Peyer's patch (tissue), 4 donors: ENCODE measurements around the gene MGAT4C. TPM values are rescaled to one million over a fixed set of nuclear protein-coding genes. Genes with fewer than 3 reads are reported as not detected.

Source experiments
- DNase-seq, 3 donors: peaks; one replicate each; pipeline ENCODE4 v3.0.0-alpha.2; 2017 to 2019
- H3K27ac ChIP-seq, 4 donors: fragments of 200-600 bp; sonication (generic); one replicate each; pipeline ENCODE4 v1.5.1; 2016 to 2019
- H3K27me3 ChIP-seq, 2 donors: fragments of 200-600 bp; sonication (generic); one replicate each; pipeline ENCODE4 v1.5.1; 2019
- H3K36me3 ChIP-seq, 3 donors: fragments of 200-600 bp; sonication (generic); one replicate each; pipeline ENCODE4 v1.5.1; 2016 to 2019
- H3K4me1 ChIP-seq, 4 donors: fragments of 200-600 bp; sonication (generic); one replicate each; pipeline ENCODE4 v1.5.1; 2016 to 2019
- H3K4me3 ChIP-seq, 4 donors: fragments of 200-600 bp; sonication (generic); 1 replicate in 3 of 4; 2 replicates in 1 of 4; pipeline ENCODE4 v1.5.1; 2016 to 2019; ENCODE audit warnings: mild to moderate bottlenecking in 1 of 4
- H3K9me3 ChIP-seq, 4 donors: fragments of 200-600 bp; sonication (generic); one replicate each; pipeline ENCODE4 v1.5.1; 2016 to 2019; ENCODE audit warnings: mild to moderate bottlenecking in 1 of 4
- CTCF ChIP-seq, 6 experiments: fragments of 450-650 bp in 4 of 6; fragments of 200-600 bp in 2 of 6; sonication (generic) in 1 of 6; IDR thresholded peaks; one replicate each; pipeline ENCODE4 v1.5.1; 2017 to 2019; ENCODE audit warnings: antibody characterized with exemption in 6 of 6, mild to moderate bottlenecking in 3 of 6, moderate library complexity in 1 of 6
- POLR2A ChIP-seq, 2 donors: fragments of 450-650 bp; IDR thresholded peaks; one replicate each; pipeline ENCODE4 v1.5.1; 2017; ENCODE audit warnings: antibody characterized with exemption in 2 of 2, mild to moderate bottlenecking in 2 of 2, moderate library complexity in 2 of 2
- total RNA-seq, 4 donors: library from RNA; depleted of rRNA; stranded (reverse); fragments of >200 nt; gene quantifications; one replicate each; pipeline ENCODE4 v1.1.0, GENCODE V29; 2016

The MGAT4C gene
- total RNA-seq, 4 donors from 2014 or later: under 0.01 to 2.5 (median 0.22) TPM

- DNase-seq: no peak
- Histone ChIP-seq H3K4me1 (no peaks in the 10 kb centered on the region), H3K4me3 (no peak overlapping the region), H3K9me3 (no peaks in the 10 kb centered on the region), H3K36me3 (no peaks in the 10 kb centered on the region), H3K27me3 (no peaks in the 10 kb centered on the region), H3K27ac (no peak overlapping the region)
- TF ChIP-seq POLR2A (IDR thresholded peaks at IDR 0.05): no peak
- TF ChIP-seq CTCF (IDR thresholded peaks at IDR 0.05): no peak
Observed at GRCh38 chr12:86226481-86226880, 29.7 kb downstream of the MGAT4C start.

- no peaks in the 10 kb centered on the region for H3K27me3 ChIP-seq
- no peaks in the 10 kb centered on the region for H3K9me3 ChIP-seq
- no peaks in the 10 kb centered on the region for H3K36me3 ChIP-seq
- H3K4me3 ChIP-seq: no peak overlapping the region
- TF ChIP-seq POLR2A (IDR thresholded peaks at IDR 0.05): no peak
- TF ChIP-seq CTCF (IDR thresholded peaks at IDR 0.05): no peak
- H3K4me1 ChIP-seq: no peaks in the 10 kb centered on the region
- no peak overlapping the region for H3K27ac ChIP-seq
- no peak for DNase-seq
Observed at GRCh38 chr12:86216591-86216990, 39.6 kb downstream of the MGAT4C start.

GRCh38 chr12:86213012-86213411, 43.2 kb downstream of the MGAT4C start:
- no peak for DNase-seq
- no peak overlapping the region for H3K27ac ChIP-seq
- TF ChIP-seq CTCF (IDR thresholded peaks at IDR 0.05): no peak
- no peak for TF ChIP-seq POLR2A (IDR thresholded peaks at IDR 0.05)
- no peaks in the 10 kb centered on the region for H3K4me1 ChIP-seq
- H3K36me3 ChIP-seq: no peaks in the 10 kb centered on the region
- no peaks in the 10 kb centered on the region for H3K9me3 ChIP-seq
- no peaks in the 10 kb centered on the region for H3K27me3 ChIP-seq
- H3K4me3 ChIP-seq: no peak overlapping the region

GRCh38 chr12:86198696-86199444, 57.3 kb downstream of the MGAT4C start:
- no peak for TF ChIP-seq POLR2A (IDR thresholded peaks at IDR 0.05)
- no peak for TF ChIP-seq CTCF (IDR thresholded peaks at IDR 0.05)
- Histone ChIP-seq H3K9me3 (no peaks in the 10 kb centered on the region), H3K27ac (no peak overlapping the region), H3K4me3 (no peak overlapping the region), H3K36me3 (no peaks in the 10 kb centered on the region), H3K4me1 (no peaks in the 10 kb centered on the region), H3K27me3 (no peaks in the 10 kb centered on the region)
- DNase-seq: no peak

GRCh38 chr12:86196465-86196864, 59.7 kb downstream of the MGAT4C start:
- no peak for TF ChIP-seq CTCF (IDR thresholded peaks at IDR 0.05)
- no peak for TF ChIP-seq POLR2A (IDR thresholded peaks at IDR 0.05)
- no peaks in the 10 kb centered on the region for H3K4me1 ChIP-seq
- H3K9me3 ChIP-seq: no peaks in the 10 kb centered on the region
- H3K4me3 ChIP-seq: no peak overlapping the region
- no peaks in the 10 kb centered on the region for H3K27me3 ChIP-seq
- no peak for DNase-seq
- H3K36me3 ChIP-seq: no peaks in the 10 kb centered on the region
- no peak overlapping the region for H3K27ac ChIP-seq
